Spleen (tissue), 11 donors: ENCODE data around the gene EHD4. TPM values are rescaled to one million over a fixed set of nuclear protein-coding genes. Genes with fewer than 3 reads are reported as not detected.

ENCODE experiments used
- DNase-seq: peaks from one replicate; pipeline ENCODE4 v3.0.0-alpha.2; 2020
- H3K27ac ChIP-seq, 8 donors: fragments of 200-600 bp; sonication (generic) in 7 of 8; 1 replicate in 4 of 8; 2 replicates in 4 of 8; pipeline versions ENCODE4 v1.5.0 to v1.8.0; 2016 to 2021; ENCODE audit warnings: inconsistent platforms in 4 of 8, mild to moderate bottlenecking in 4 of 8, moderate library complexity in 1 of 8
- H3K27me3 ChIP-seq, 7 donors: fragments of 200-600 bp; sonication (generic) in 6 of 7; replicated peaks in 1 of 7; 1 replicate in 4 of 7; 2 replicates in 3 of 7; pipeline versions ENCODE4 v1.5.0 to v1.8.0; 2016 to 2021; ENCODE audit warnings: inconsistent platforms in 3 of 7, mild to moderate bottlenecking in 1 of 7
- H3K36me3 ChIP-seq, 6 donors: fragments of 200-600 bp; sonication (generic) in 5 of 6; 1 replicate in 4 of 6; 2 replicates in 2 of 6; pipeline versions ENCODE4 v1.5.0 to v1.8.0; 2016 to 2021; ENCODE audit warnings: inconsistent platforms in 2 of 6
- H3K4me1 ChIP-seq, 6 donors: fragments of 200-600 bp; sonication (generic) in 5 of 6; 1 replicate in 3 of 6; 2 replicates in 3 of 6; pipeline versions ENCODE4 v1.5.0 to v1.8.0; 2016 to 2021; ENCODE audit warnings: inconsistent platforms in 3 of 6
- H3K4me3 ChIP-seq, 8 donors: fragments of 200-600 bp; sonication (generic) in 7 of 8; 1 replicate in 4 of 8; 2 replicates in 4 of 8; pipeline versions ENCODE4 v1.5.0 to v1.8.0; 2016 to 2021; ENCODE audit warnings: inconsistent platforms in 4 of 8, mild to moderate bottlenecking in 4 of 8, moderate library complexity in 2 of 8
- H3K9me3 ChIP-seq, 8 donors: fragments of 200-600 bp; sonication (generic) in 7 of 8; 1 replicate in 4 of 8; 2 replicates in 4 of 8; pipeline versions ENCODE4 v1.5.0 to v1.8.0; 2016 to 2021; ENCODE audit warnings: inconsistent platforms in 4 of 8
- CTCF ChIP-seq, 11 experiments: fragments of 200-600 bp in 7 of 11; fragments of 450-650 bp in 4 of 11; sonication (generic) in 4 of 11; IDR thresholded peaks in 8 of 11; conservative IDR thresholded peaks in 3 of 11; 1 replicate in 7 of 11; 2 replicates in 4 of 11; pipeline versions ENCODE4 v1.4.0 to v1.8.0; 2016 to 2021; ENCODE audit warnings: antibody characterized with exemption in 11 of 11, inconsistent platforms in 4 of 11, mild to moderate bottlenecking in 1 of 11
- POLR2A ChIP-seq, 3 donors: fragments of 450-650 bp; IDR thresholded peaks; one replicate each; pipeline ENCODE4 v1.5.1; 2017; ENCODE audit warnings: antibody characterized with exemption in 3 of 3, mild to moderate bottlenecking in 1 of 3
- POLR2AphosphoS5 ChIP-seq, 3 donors: sonication (generic); formaldehyde crosslinking; IDR thresholded peaks; one replicate each; pipeline ENCODE4 v1.5.1; 2017; ENCODE audit warnings: antibody characterized with exemption in 3 of 3
- WGBS, 5 donors: extraction: QIAGEN DNeasy Blood & Tissue Kit in 3 of 5; methylation state at CpG; one replicate each; pipeline versions ENCODE4 v1.1.5 to v1.1.7; 2013 to 2018; 5-methylcytosine and 5-hydroxymethylcytosine counted together
- intact Hi-C: fragments of 100-400 bp; cut with DNase I; formaldehyde crosslinking; loops from one replicate; pipeline ENCODE4 v1.15.0; 2023; ENCODE audit warnings: low total_unique reads
- polyA plus RNA-seq, 3 donors: library from polyadenylated mRNA; stranded (reverse); fragments of 200-250 nt; gene quantifications; one replicate each; pipeline ENCODE4 v1.2.1, GENCODE V29; 2013
- total RNA-seq, 7 donors: library from RNA; depleted of rRNA in 3 of 7; stranded (reverse); fragments of >200 nt in 3 of 7; fragmentation: NEBNext Ultra II Directional in 4 of 7; extraction: Animal tissue kit (Norgen Biotek cat#: 25700) in 4 of 7; gene quantifications; one replicate each; pipeline versions ENCODE4 v1.1.0 to v1.2.1, GENCODE V29; 2016 to 2021
- donor health status: healthy with polysubstance abuse.
- donor health status: DM: no; HTN: no; CAD: no; lungs with moderate emphysema.
- donor health status: DM: no; HTN: no; CAD: no.
- donor health status: Bipolar disorder and iron deficiency.
- donor health status: healthy.
- donor health status: DM: no; HTN: no; CAD: no.
- donor health status: DM: yes; HTN: yes; CAD: no.

Gene EHD4
- total and polyA plus RNA-seq, 10 donors, result 5.5 to 33.2 (median 21.7) TPM

- WGBS, 5 donors, result 69 to 88% (median 82%) methylated on average over 3 to 6 of the region's 6 CpGs
- no peak for TF ChIP-seq POLR2A (IDR thresholded peaks at IDR 0.05)
- no peak for TF ChIP-seq CTCF (IDR thresholded peaks at IDR 0.05 in 8 of 11, conservative IDR thresholded peaks at IDR 0.05 in 3 of 11)
- TF ChIP-seq POLR2AphosphoS5 (IDR thresholded peaks at IDR 0.05), result no peak
Observed at GRCh38 chr15:42018306-42019224, 46.2 kb upstream of the EHD4 start.

GRCh38 chr15:42016971-42017370, 44.6 kb upstream of the EHD4 start:
- intact Hi-C loops, result no loop called here
- Histone ChIP-seq H3K9me3 (peaks cover 0 to 3% (median 0%) of the 10 kb centered on the region in 8 donors), H3K4me1 (no peaks in the 10 kb centered on the region), H3K27me3 (peaks cover 0 to 6% (median 0%) of the 10 kb centered on the region in 7 donors), H3K27ac (no peak overlapping the region), H3K4me3 (no peak overlapping the region), H3K36me3 (no peaks in the 10 kb centered on the region)
- no peak for TF ChIP-seq POLR2AphosphoS5 (IDR thresholded peaks at IDR 0.05)
- no peak for TF ChIP-seq CTCF (IDR thresholded peaks at IDR 0.05 in 8 of 11, conservative IDR thresholded peaks at IDR 0.05 in 3 of 11)
- TF ChIP-seq POLR2A (IDR thresholded peaks at IDR 0.05), result no peak
- 74 to 92% (median 83%) methylated on average over 4 to 6 of the region's 6 CpGs for WGBS, 5 donors
- peak; percentile 58 for DNase-seq

More at GRCh38 chr15:42018306-42019224, 46.2 kb upstream of the EHD4 start:
- intact Hi-C loops, result no loop called here
- peaks cover 0 to 6% (median 0%) of the 10 kb centered on the region in 7 donors for H3K27me3 ChIP-seq
- H3K27ac ChIP-seq, result no peak overlapping the region
- no peak overlapping the region for H3K4me3 ChIP-seq
- peaks cover 0 to 9% (median 0%) of the 10 kb centered on the region in 8 donors for H3K9me3 ChIP-seq
- DNase-seq, result peak; percentile 19
- no peaks in the 10 kb centered on the region for H3K4me1 ChIP-seq
- no peaks in the 10 kb centered on the region for H3K36me3 ChIP-seq

- DNase-seq, result peak; percentile 38
Observed at GRCh38 chr15:42014406-42014805, 42.0 kb upstream of the EHD4 start.

More at GRCh38 chr15:42014406-42014805, 42.0 kb upstream of the EHD4 start:
- Histone ChIP-seq H3K27me3 (no peaks in the 10 kb centered on the region), H3K4me3 (no peak overlapping the region), H3K9me3 (no peaks in the 10 kb centered on the region), H3K36me3 (no peaks in the 10 kb centered on the region), H3K27ac (no peak overlapping the region), H3K4me1 (no peaks in the 10 kb centered on the region)
- intact Hi-C loops, result no loop called here
- WGBS, 5 donors, result 89 to 99% (median 98%) methylated on average over 3 to 4 of the region's 4 CpGs
- TF ChIP-seq CTCF (IDR thresholded peaks at IDR 0.05 in 8 of 11, conservative IDR thresholded peaks at IDR 0.05 in 3 of 11) (no peak), POLR2AphosphoS5 (IDR thresholded peaks at IDR 0.05) (no peak), POLR2A (IDR thresholded peaks at IDR 0.05) (no peak)
